DMS114 treated with DMSO at 0.1 percent for 48 hours (cell line): ENCODE measurements around the gene CCDC169.
"Not testable (repeated sequence)": the region's sequence is repeated elsewhere in the genome, so short reads cannot be mapped to it uniquely, and the experiment has no call there.

Experiments used
- DNase-seq: peaks from one replicate; lab custom pipeline; 2025; ENCODE audit not compliant: unreplicated experiment; lab: John Stamatoyannopoulos, UW

CCDC169 gene

DNA sequence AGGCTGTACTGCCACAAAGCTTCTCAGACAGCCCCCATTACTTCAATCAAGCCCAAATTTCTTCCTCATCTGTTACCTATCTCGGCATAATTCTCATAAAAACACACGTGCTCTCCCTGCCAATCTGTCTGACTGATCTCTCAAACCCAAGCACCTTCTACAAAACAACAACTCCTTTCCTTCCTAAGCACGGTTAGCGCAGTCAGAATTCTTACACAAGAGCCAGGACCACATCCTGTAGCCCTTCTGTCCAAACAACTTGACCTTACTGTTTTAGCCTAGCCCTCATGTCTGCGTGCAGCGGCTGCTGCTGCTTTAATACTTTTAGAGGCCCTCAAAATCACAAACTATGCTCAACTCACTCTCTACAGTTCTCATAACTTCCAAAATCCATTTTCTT, 22.2 kb upstream of the CCDC169 start:
- not testable (repeated sequence) for DNase-seq

DNA sequence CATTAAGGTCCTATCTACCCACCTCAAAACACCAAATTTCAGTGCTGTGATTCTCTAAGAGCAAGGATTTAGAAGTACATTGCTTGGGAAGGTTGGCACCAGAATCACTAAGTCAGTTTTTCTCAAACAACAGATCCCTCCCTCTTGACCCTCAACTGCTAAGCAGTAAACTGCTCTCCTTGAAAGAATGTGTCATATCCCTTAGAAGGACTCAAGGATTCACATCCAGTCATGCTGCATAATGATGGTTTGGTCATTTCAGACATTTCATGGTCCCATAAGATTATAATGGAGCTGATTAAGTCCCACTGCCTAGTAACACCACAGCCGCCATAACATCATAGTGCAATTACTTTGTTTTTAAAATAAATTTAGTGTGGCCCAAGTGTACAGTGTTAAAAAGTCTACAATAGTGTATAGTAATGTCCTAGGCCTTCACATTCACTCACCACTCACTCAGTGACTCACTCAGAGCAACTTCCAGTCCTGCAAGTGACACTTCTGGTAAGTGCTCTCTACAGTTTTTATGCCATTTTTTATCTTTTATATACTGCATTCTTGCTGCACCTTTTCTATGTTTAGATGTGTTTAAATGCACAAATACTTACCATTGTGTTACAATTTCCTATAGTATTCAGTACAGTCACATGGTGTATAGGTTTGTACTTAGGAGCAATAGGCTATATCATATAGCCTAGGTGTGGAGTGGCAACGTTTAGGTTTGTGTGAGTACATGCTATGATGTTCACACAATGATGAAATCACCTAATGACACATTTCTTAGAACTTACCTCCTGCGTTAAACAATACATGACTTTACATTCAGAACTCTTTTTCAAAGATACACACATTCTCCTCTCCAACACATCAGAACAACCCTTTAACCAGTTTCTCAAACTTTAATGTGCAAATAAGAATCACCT, 15.7 kb upstream of the CCDC169 start:
- DNase-seq = no peak

DNA sequence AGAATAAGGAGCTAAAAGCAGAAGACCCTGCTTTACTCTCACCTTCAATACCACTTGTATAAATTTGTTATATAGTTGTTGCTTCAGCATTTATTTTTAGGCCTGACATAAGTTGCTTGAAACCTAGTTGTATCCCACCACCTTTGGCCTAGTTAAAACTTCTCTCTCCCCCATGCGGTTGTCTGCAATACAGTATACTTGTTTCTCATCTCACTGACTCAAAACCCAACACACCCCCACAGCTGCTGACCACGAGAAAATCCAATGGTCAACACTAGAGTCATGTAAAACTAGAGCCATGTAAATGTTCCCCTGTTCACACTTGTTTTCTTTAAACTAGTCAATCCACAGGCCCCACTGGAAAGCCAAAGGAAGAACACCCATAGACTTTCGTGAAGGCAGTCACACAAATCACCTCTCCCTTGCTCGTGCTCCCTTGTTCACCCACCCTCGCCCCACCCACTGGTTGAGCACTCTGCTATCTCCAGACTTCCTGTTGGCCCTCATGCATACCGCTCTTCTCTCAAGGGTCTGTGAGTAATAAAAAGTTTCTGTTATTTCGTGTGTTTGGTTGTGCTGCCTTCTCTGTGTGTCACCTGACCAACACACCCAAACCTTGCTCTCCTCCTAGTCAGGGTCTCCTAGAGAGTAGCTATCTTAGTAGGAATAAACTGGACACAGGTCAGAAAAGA, 12.9 kb upstream of the CCDC169 start:
- DNase-seq = no peak

DNA sequence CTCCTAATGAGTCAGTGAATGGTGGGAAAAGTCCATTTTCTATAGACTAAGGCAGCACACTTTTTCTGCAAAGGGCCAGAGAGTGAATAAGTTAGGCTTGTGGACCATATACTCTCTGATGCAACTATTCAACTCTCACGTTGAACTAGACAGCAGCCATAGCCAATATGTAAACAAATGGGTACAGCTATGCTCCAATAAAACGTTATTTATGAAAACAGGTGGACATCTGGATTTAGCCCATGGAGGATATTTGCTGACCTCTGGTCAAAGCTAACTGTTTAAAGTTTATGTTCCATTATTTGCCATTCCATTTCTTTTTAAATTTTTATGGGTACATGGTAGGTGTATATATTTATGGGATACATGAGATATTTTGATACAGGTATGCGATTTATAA, 4.7 kb upstream of the CCDC169 start:
- DNase-seq = no peak

DNA sequence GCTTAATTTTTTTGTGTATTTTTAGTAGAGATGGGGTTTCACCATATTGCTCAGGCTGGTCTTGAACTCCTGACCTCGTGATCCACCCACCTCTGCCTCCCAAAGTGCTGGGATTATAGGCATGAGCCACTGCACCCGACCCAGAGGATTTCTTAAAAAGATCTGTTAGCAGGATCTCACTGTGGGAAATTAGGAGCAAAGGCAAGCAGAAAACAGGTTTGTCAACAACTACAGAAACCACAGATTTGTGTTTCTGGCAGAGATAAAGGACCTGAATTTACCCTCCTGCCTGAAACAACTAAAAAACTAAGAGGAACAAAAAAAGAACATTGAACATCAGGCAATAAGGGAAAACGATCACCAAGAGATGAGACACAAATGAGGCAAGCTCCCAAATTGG, 1.9 kb upstream of the CCDC169 start:
- DNase-seq = not testable (repeated sequence)

DNA sequence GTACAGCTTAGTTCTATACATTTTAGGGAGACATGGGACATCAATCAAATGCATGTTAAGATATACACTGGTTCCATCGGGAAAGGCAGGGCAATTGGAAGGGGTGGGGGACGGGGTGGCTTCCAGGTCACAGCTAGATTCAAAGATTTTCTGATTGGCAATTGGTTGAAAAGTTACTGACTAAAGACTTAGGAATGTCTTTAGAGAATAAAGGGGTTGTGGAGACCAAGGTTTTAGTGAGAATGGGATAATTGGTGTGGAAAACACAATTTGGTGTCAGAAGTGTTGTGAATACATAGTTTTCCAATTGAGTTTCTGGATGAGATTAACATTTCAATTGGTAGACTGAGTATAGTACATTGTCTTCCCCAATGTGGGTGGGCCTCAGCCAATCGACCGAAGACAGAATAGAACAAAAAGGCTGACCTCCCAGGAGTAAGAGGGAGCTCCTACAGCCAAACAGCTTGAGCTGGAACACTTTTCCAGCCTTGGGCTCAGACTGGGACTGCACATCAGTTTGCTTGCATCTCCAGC, 988 bp upstream of the CCDC169 start:
- DNase-seq = no peak

DNA sequence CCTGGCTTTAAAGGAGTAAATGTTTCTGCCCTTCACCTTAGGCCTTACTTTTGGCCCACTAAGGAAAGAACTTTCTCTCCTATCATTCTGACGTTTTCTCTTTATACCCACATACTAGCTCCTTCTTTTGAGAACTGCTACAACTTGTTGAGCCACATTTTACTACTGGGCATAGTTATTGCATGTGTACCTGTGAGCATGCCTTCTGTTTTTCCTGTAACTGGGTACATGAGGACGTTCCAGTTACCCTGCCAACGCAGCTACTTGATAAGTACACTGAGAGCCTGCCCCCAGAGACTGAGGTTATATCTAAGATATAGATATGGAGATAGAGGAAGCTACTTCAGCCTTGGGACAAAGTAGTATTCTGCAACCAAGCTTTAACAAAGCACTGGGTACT, 3.5 kb downstream of the CCDC169 start:
- no peak for DNase-seq

DNA sequence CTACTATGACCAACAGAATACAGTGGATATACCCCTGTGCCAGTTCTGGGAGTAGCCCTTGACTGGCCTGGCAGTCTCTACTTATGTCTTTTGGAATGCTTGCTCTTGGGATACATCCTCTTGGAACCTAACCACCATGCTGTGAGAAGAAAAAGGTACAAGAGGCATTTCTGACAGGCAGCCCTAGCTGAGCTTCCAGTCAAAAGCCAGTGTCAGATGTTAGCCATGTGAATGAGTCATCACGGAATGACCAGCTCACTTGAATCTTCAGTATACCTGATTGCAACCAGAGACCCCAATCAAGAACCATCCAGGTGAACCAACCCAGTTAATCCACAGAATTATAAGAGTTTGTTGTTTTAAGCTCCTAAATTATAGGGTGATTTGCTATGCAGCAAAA, 4.1 kb downstream of the CCDC169 start:
- DNase-seq = no peak

DNA sequence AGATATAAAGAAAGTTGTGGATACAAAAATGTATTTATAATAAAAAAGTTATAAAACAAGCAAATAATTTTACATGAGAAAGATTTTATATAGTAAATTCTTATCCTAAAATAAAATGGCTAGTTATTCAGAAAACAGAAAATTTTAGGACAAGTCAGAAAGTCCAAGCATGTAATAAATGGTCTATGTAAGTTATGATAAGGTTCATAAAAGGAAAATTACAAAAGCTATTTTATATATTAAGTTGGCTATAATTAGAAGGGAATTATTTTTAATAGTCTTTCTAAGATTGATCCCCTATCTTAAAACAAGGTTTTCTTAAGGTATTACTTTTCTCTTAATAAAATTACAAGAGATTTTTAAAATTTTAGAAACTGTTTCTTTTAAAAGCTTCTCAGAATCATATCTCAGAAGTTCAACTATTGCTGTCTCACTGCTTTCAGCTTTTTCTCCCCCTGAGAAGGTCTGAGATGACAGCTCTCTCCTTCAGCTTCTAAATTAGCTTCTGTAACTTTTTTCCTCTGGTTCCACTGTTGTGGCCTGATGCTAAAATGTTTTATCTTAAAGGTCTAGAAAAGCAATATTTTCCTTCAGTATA, 8.7 kb downstream of the CCDC169 start:
- no peak for DNase-seq

DNA sequence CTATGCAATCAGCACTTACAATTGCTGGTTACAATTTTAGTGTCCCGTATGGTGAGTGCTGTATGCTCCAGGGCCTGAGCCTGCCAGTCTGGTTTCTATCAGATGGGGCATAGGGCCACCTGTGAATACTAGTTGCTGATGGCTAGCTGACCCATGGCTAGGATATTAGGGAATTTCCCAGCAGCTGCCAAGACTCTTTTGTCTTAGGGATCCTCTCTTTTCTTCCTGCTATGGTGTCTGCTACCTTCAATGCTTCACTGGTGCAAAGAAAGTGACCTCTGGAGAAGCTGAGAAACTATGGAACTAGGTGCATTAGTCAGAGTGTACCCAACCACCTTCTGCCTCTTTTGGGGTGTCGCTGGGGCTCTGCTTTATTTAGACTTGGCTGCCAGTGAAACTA, 11.6 kb downstream of the CCDC169 start:
- no peak for DNase-seq

DNA sequence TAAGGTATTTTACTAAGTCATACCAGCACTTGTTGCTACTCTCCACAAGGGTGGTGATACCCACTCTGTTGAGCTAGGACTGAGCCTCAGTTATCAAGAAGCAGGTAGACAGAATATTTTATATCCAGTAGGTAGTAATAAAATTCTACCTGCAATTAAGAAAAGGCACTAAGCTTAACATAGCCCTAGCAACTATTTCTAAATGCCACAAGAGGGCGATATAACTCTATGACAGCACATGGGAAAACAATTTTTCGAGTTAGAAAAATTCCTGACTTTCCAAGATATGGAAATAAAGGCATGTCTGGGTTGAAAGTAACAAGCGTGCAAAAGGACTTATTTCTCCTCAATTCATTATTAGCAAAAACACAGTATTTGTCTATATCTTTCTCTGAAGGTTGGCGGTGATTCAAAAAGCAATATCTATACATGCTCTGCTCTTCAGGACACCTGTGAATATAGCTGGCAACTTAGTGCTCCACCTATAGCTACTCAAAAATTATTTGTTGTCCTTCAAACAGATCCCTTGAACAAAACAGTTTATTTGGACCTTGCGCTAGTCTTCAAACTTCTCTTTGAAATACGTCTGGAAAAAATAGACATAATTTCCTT, 14.7 kb downstream of the CCDC169 start:
- peak; percentile 13 for DNase-seq

DNA sequence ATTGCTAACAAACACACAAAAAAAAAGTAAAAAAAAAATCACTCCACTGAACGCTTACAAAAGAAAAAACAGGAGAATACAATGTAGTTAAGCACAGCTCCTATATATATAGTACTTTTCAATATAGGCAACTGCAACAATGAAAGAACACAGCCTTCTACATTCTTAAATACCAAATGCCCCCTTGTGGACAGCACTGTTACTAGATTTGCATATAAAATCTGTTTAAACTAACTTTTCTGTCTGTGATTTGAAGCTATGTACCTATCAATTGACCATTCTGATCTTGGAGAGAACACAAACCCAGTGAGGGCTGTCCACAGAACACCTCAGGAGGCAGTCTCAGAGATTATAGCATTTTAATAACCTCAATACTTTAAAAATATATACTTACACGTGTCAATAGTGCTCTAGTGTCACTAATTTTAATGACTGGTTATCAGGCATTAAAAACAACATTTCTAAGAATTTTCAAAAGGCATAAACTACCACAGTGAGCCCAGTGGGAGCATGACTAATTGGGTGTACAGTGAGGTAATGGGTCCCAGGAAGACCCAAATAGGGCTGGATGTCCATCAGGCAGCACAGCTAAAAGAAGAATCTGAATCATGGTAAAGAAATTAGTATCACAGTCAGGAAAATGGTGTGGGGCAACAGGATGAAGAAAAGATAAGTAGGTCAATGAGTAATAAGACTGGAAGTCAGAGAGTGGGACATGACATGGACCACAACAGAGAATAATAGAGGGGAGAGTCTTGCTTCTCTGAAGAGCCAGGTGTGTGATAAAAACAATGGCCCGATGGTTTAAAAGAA, 22.2 kb downstream of the CCDC169 start:
- peak; percentile 44 for DNase-seq

DNA sequence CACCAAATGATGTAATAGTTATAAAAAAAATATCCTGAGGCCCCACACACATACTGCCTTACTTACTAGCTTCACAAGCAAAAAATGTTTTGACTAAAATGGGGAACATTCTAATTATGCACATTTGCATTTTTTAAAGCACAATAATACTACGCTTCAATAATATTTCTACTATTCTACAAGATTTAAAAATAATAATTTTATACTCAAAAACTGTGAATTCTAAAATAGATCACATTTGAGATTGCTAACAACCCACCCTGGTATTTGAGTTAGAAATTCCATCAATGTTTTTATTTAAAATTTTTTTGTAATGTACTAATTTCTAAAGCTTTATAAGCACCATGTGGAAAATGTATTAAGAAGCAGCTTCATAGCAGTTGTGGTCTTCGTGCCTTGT, 24.2 kb downstream of the CCDC169 start:
- no peak for DNase-seq

DNA sequence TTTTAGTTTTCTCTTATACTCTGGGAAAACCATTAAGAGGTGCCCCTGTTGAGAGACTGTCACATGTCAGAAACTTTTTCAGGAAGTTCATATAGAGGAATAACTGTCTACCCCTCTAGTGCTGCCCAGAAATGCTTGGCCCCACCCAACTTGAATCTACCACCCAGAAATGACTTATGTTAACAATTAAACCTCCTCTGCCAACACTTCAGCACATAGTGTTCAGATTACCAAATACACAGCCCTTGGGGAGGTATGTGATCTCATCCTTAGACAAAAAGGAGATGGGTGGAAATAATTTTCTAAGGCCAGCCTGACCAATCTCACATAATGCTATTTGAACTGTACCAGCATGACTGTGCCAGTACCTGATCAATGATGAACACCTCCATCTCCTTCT, 35.6 kb downstream of the CCDC169 start:
- no peak for DNase-seq

DNA sequence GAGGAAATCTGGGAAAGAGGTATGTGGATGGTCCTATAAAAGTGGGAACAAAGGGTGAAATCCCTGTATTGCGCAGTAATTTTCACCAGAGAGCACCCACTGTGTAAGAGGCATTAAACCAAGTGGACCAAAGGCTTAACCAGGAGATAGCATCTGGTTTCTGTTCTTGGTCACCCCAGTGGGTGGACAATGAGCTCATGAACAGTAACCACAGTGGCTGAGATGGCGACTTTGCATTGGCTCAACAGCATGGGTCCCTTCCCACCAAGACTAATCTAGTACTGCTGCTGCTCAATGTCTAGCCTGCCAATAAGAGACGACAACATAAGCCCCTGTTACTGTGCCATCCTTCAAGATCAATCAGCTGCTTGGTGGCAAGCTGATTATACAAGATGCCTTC, 36.6 kb downstream of the CCDC169 start:
- no peak for DNase-seq

DNA sequence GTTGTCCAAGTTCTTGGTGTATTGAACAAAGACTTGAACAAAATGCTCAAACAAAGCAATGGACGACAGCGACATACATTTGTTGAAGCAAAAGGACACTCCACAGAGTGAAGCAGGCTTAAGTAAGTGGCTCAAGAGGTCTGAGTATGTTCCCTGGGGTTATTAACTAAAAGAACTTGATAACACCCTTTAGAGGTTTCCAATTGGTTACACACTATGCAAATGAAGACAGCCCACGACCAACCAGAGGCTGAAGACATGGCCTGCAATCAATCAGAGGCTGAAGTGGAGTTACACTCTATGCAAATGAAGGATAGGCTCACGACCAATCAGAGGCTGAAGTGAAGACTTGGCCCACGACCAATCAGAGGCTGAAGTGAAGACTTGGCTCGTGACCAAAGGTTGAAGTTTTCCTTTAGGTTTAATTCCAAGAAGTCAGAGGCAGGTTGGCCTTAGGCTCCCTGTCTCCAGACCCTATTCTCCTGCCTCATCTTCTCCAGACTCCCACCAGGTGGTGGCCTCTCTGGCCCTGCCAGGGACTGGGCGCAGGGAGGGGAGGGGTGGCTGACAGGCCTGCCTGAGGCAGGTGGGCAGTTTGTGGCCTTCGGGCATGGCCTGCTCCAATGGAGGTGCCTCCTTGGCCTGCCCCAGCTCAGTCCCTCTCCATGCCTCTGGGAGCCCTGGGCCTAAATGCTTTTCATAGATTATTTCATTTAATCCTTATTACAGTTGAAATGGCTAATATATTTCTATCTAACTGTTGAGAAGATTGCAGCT, 38.1 kb downstream of the CCDC169 start:
- no peak for DNase-seq

DNA sequence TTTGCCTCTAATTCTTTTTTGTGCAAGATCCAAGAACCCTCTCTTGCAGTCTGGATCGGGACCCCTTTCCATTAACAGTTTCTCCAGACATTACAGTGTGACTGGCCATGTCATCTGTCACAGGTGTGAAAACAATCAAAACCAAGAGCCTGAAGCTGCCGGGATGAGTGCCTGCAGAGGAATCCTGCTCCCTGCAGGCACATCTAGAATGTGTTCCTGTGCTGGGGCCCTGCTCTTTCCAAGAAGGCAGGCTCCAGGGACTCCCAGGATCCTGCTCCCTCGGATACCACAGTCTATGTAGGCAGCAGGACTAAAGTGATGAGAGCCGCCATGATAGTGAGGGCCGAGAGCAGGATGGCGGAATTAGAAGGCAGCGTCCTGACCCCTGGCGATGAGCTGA, 38.8 kb downstream of the CCDC169 start:
- no peak for DNase-seq

DNA sequence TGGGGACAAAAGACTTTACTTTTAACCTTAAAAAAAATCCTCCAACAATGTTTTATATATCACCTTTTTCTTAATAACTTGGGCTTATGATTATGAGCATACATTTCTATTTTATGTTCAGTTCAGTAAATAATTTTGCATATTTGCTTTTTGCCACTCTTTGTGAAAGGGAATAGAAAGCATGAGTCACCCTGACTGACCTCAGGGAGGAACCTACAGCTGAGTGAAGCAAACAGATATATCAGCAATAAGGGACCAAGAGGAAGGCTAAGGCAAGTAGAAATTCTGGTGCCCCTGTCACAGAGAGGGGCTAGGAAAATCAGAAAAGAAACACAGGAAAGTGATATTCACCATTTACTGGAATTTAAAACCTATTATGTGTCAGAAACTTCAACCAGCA, 46.1 kb downstream of the CCDC169 start:
- no peak for DNase-seq

DNA sequence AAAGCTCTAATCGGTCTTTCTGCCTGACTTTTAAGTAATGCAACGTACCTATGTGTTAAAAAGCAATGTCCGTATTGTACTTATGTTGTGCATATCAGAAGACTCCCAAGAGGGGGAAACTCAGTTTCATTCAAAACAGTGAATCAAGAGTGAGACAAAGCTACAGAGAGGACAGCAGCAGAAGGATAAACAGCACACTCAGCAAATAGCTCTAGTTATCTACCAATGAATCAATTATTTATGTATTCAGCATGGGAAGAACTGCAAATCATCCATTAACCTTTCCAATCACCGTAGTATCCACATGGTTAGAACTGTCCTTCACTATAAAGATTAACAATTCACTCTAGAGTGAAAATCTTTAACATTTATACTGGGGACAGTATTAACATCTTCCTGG, 46.6 kb downstream of the CCDC169 start:
- no peak for DNase-seq

DNA sequence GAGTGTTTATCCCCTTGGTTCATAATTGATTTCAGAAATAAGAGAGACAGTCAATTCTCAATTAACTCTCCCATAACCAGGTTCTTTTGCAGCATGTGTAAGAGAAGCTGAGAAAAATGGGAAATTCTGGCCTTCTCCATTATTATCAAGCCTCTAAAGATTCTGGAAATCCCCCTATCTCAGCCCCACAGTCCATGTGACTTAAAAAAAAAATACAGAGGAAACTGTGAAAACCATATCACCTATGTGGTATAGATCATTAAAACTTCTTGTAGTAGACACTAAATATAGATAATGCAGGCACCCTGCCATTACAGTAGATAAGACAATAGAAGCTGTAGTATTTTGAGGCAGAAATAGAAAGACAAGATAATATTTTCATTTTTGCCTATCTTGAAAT, 48.9 kb downstream of the CCDC169 start:
- DNase-seq = no peak
